Astrocyte (in vitro differentiated cells and primary cell): Measurements from ENCODE around the gene ZSWIM8. TPM values are rescaled to one million over a fixed set of nuclear protein-coding genes. Genes with fewer than 3 reads are reported as not detected.

Experiments
- DNase-seq: peaks from one replicate; pipeline ENCODE4 v3.0.0-alpha.2; 2010; ENCODE audit warnings: low read depth
- FAIRE-seq: peaks from 2 replicates; lab custom pipeline; 2011; peaks lifted over from hg19 to GRCh38; lab: Jason Lieb, UNC
- H2AFZ ChIP-seq: 2 replicates; pipeline ENCODE4 v1.6.0; 2012; ENCODE audit warnings: low read depth, low read length, inconsistent platforms
- H3K27ac ChIP-seq: 2 replicates; pipeline ENCODE4 v1.5.1; 2011; ENCODE audit warnings: low read depth, low read length, inconsistent platforms
- H3K27me3 ChIP-seq: 2 replicates; pipeline ENCODE4 v1.6.0; 2011; ENCODE audit warnings: low read length, inconsistent platforms; ENCODE audit not compliant: insufficient read depth
- H3K36me3 ChIP-seq: 2 replicates; pipeline ENCODE4 v1.5.1; 2011; ENCODE audit warnings: low read length, inconsistent platforms; ENCODE audit not compliant: insufficient read depth
- H3K4me1 ChIP-seq: 2 replicates; pipeline ENCODE4 v1.5.1; 2011; ENCODE audit warnings: low read length, inconsistent platforms; ENCODE audit not compliant: insufficient read depth
- H3K4me2 ChIP-seq: 2 replicates; pipeline ENCODE4 v1.6.0; 2012; ENCODE audit warnings: low read length, inconsistent platforms
- H3K4me3 ChIP-seq: 2 replicates; pipeline ENCODE4 v1.5.1; 2011; ENCODE audit warnings: low read depth, mild to moderate bottlenecking, low read length, inconsistent platforms; ENCODE audit not compliant: insufficient read depth
- H3K79me2 ChIP-seq: 2 replicates; pipeline ENCODE4 v1.6.0; 2012; ENCODE audit warnings: mild to moderate bottlenecking, low read length, inconsistent platforms; ENCODE audit not compliant: insufficient read depth
- H3K9ac ChIP-seq: 2 replicates; pipeline ENCODE4 v1.6.0; 2012; ENCODE audit warnings: mild to moderate bottlenecking, low read length, inconsistent platforms
- H3K9me3 ChIP-seq: 2 replicates; pipeline ENCODE4 v1.5.1; 2012; ENCODE audit warnings: low read depth, mild to moderate bottlenecking, low read length, inconsistent platforms; ENCODE audit not compliant: insufficient read depth
- H4K20me1 ChIP-seq: 2 replicates; pipeline ENCODE4 v1.6.0; 2012; ENCODE audit warnings: low read length, inconsistent platforms; ENCODE audit not compliant: insufficient read depth
- H3K27ac Mint-ChIP-seq: one replicate; pipeline ENCODE4 v1.8.0; 2021; ENCODE audit warnings: mild to moderate bottlenecking, mixed read lengths; ENCODE audit not compliant: unreplicated experiment
- H3K27me3 Mint-ChIP-seq: one replicate; pipeline ENCODE4 v1.8.0; 2021; ENCODE audit warnings: low read depth, mixed read lengths; ENCODE audit not compliant: unreplicated experiment
- H3K36me3 Mint-ChIP-seq: one replicate; pipeline ENCODE4 v1.8.0; 2021; ENCODE audit warnings: low read depth, mixed read lengths; ENCODE audit not compliant: unreplicated experiment
- H3K4me1 Mint-ChIP-seq: one replicate; pipeline ENCODE4 v1.8.0; 2021; ENCODE audit warnings: low read depth, mixed read lengths; ENCODE audit not compliant: unreplicated experiment
- H3K4me3 Mint-ChIP-seq: one replicate; pipeline ENCODE4 v1.8.0; 2021; ENCODE audit warnings: mild to moderate bottlenecking, moderate library complexity, mixed read lengths; ENCODE audit not compliant: unreplicated experiment
- H3K9me3 Mint-ChIP-seq: one replicate; pipeline ENCODE4 v1.8.0; 2021; ENCODE audit warnings: mild to moderate bottlenecking, mixed read lengths; ENCODE audit not compliant: unreplicated experiment
- CTCF ChIP-seq: IDR thresholded peaks from 2 replicates; pipeline ENCODE4 v1.5.1; 2011; ENCODE audit warnings: low read depth, mild to moderate bottlenecking, inconsistent platforms, low read length, moderate library complexity; ENCODE audit not compliant: insufficient read depth
- EZH2 ChIP-seq: IDR thresholded peaks from 2 replicates; pipeline ENCODE4 v1.6.1; 2012; ENCODE audit warnings: mild to moderate bottlenecking, low read length, inconsistent platforms; ENCODE audit not compliant: insufficient read depth
- total RNA-seq: library from RNA; stranded (reverse); gene quantifications from 2 replicates; pipeline ENCODE4 v1.2.1, GENCODE V29; 2021

Gene ZSWIM8
- total RNA-seq, 1 donor from 2014 or later, result 70.2 TPM

- H3K4me1 ChIP-seq, result peaks cover 16% of the 10 kb centered on the region
- H3K9me3 Mint-ChIP-seq, result no peaks in the 10 kb centered on the region
- H3K27ac ChIP-seq, result no peak overlapping the region
- H3K4me3 Mint-ChIP-seq, result no peak overlapping the region
- H3K27ac Mint-ChIP-seq, result no peak overlapping the region
- no peaks in the 10 kb centered on the region for H3K27me3 ChIP-seq
- no peaks in the 10 kb centered on the region for H3K79me2 ChIP-seq
- peaks cover 6% of the 10 kb centered on the region for H3K4me1 Mint-ChIP-seq
- peaks cover 5% of the 10 kb centered on the region for H3K27me3 Mint-ChIP-seq
- H3K36me3 Mint-ChIP-seq, result peaks cover 31% of the 10 kb centered on the region
- H3K9me3 ChIP-seq, result no peaks in the 10 kb centered on the region
- no peak overlapping the region for H3K9ac ChIP-seq
- no peak overlapping the region for H3K4me2 ChIP-seq
- H3K36me3 ChIP-seq, result no peaks in the 10 kb centered on the region
- H2AFZ ChIP-seq, result no peak overlapping the region
- DNase-seq (no peak), FAIRE-seq (no peak)
- peaks cover 9% of the 10 kb centered on the region for H4K20me1 ChIP-seq
- H3K4me3 ChIP-seq, result no peak overlapping the region
- TF ChIP-seq EZH2 (no peak), CTCF (no peak)
These were observed 54.0 kb downstream of the ZSWIM8 start for GRCh38 chr10:73839276-73839966.

GRCh38 chr10:73840056-73840402, 54.6 kb downstream of the ZSWIM8 start:
- H3K27me3 Mint-ChIP-seq, result peaks cover 3% of the 10 kb centered on the region
- H3K4me1 Mint-ChIP-seq, result peaks cover 6% of the 10 kb centered on the region
- no peaks in the 10 kb centered on the region for H3K36me3 ChIP-seq

More at GRCh38 chr10:73840056-73840402, 54.6 kb downstream of the ZSWIM8 start:
- H3K9me3 ChIP-seq, result no peaks in the 10 kb centered on the region
- TF ChIP-seq EZH2 (no peak), CTCF (no peak)
- peaks cover 16% of the 10 kb centered on the region for H3K4me1 ChIP-seq
- no peak overlapping the region for H2AFZ ChIP-seq
- no peak overlapping the region for H3K27ac ChIP-seq
- FAIRE-seq (no peak), DNase-seq (no peak)
- H3K9me3 Mint-ChIP-seq, result no peaks in the 10 kb centered on the region
- H3K36me3 Mint-ChIP-seq, result peaks cover 28% of the 10 kb centered on the region
- H3K27me3 ChIP-seq, result no peaks in the 10 kb centered on the region
- H3K79me2 ChIP-seq, result no peaks in the 10 kb centered on the region
- H3K4me3 Mint-ChIP-seq, result no peak overlapping the region
- no peak overlapping the region for H3K4me3 ChIP-seq
- no peak overlapping the region for H3K27ac Mint-ChIP-seq
- H3K4me2 ChIP-seq, result no peak overlapping the region
- H3K9ac ChIP-seq, result no peak overlapping the region
- peaks cover 9% of the 10 kb centered on the region for H4K20me1 ChIP-seq
